Panc1 (cell line): ENCODE measurements around the gene COMTD1. TPM values are rescaled to one million over a fixed set of nuclear protein-coding genes. Genes with fewer than 3 reads are reported as not detected.
"Not testable (repeated sequence)": the region's sequence is repeated elsewhere in the genome, so short reads cannot be mapped to it uniquely, and the experiment has no call there.

Experiments used
- ATAC-seq: fragments of 200-7000 bp; cut with Tn5 transposase; 2 replicates; pipeline ENCODE4 v1.9.1; 2020; ENCODE audit warnings: mild to moderate bottlenecking, moderate library complexity
- BruUV-seq: library from RNA; stranded (reverse); fragments of 400-500 nt; replicated peaks from 2 replicates; lab custom pipeline; 2021; lab: Mats Ljungman, UMichigan
- CTCF ChIA-PET: fragments of 300-600 bp; sonication (Branson Sonifier 250); formaldehyde crosslinking; loops from one replicate; lab custom pipeline; 2022; ENCODE audit warnings: antibody characterized with exemption; lab: Charles Lee
- POLR2A ChIA-PET: fragments of 300-600 bp; sonication (Branson Sonifier 250); formaldehyde crosslinking; loops from one replicate; lab custom pipeline; 2022; ENCODE audit warnings: antibody characterized with exemption; lab: Charles Lee
- DNase-seq: peaks from one replicate; pipeline ENCODE4 v3.0.0-alpha.2; 2010; ENCODE audit warnings: low read depth, low spot score
- H3K27ac ChIP-seq: 2 replicates; pipeline ENCODE4 v1.5.1; 2011; ENCODE audit warnings: mild to moderate bottlenecking, low read length, inconsistent platforms
- H3K27me3 ChIP-seq: fragments of 200-500 bp; sonication (Bioruptor generic); 2 replicates; pipeline ENCODE4 v1.6.0; 2014; ENCODE audit warnings: low read length, inconsistent platforms; ENCODE audit not compliant: control insufficient read depth, insufficient read depth
- H3K36me3 ChIP-seq: fragments of 200-500 bp; sonication (Bioruptor generic); 2 replicates; pipeline ENCODE4 v1.5.1; 2014; ENCODE audit warnings: inconsistent platforms, mild to moderate bottlenecking, low read length, moderate library complexity; ENCODE audit not compliant: control insufficient read depth, insufficient read depth
- H3K4me1 ChIP-seq: 2 replicates; pipeline ENCODE4 v1.5.1; 2011; ENCODE audit warnings: inconsistent platforms, mild to moderate bottlenecking, low read length, moderate library complexity; ENCODE audit not compliant: control insufficient read depth, insufficient read depth
- H3K4me3 ChIP-seq, 2 experiments: 2 replicates each; pipeline ENCODE4 v1.5.1; 2011 to 2012; ENCODE audit warnings: low read depth in 2 of 2, low read length in 2 of 2, mild to moderate bottlenecking in 2 of 2, inconsistent platforms in 1 of 2, moderate library complexity in 1 of 2
- H3K9me3 ChIP-seq: fragments of 200-500 bp; sonication (Bioruptor generic); 2 replicates; pipeline ENCODE4 v1.5.1; 2014; ENCODE audit warnings: low read depth, mild to moderate bottlenecking, inconsistent platforms, low read length, moderate library complexity; ENCODE audit not compliant: control insufficient read depth, insufficient read depth
- CTCF ChIP-seq: fragments of 450-650 bp; IDR thresholded peaks from 2 replicates; pipeline ENCODE4 v1.5.1; 2017; ENCODE audit warnings: mild to moderate bottlenecking
- POLR2AphosphoS5 ChIP-seq: IDR thresholded peaks from 2 replicates; pipeline ENCODE4 v1.6.1; 2012; ENCODE audit warnings: mild to moderate bottlenecking, low read depth, low read length, moderate library complexity
- REST ChIP-seq, 2 experiments: IDR thresholded peaks; 2 replicates each; pipeline ENCODE4 v1.6.1; 2011 to 2012; ENCODE audit warnings: low read depth in 2 of 2, control low read depth in 1 of 2, low read length in 1 of 2, mild to moderate bottlenecking in 1 of 2, moderate library complexity in 1 of 2; ENCODE audit not compliant: insufficient read depth in 1 of 2
- SIN3A ChIP-seq: IDR thresholded peaks from 2 replicates; pipeline ENCODE4 v1.6.1; 2012; ENCODE audit warnings: low read depth, mild to moderate bottlenecking, low read length, moderate library complexity, borderline replicate concordance; ENCODE audit not compliant: insufficient read depth
- TCF7L2 ChIP-seq: IDR thresholded peaks from 2 replicates; pipeline ENCODE4 v1.6.1; 2011; ENCODE audit warnings: mild to moderate bottlenecking, low read depth, low read length, inconsistent platforms
- in situ Hi-C: cut with HindIII; loops from 2 replicates; pipeline ENCODE4 v1.10.0; 2016; ENCODE audit warnings: low sequenced_read_pairs, low pct_unique_long_range_greater_than_20kb
- intact Hi-C: fragments of 100-400 bp; cut with micrococcal nuclease; formaldehyde crosslinking; loops from one replicate; pipeline ENCODE4 v1.10.0; 2022; ENCODE audit not compliant: unreplicated experiment
- total RNA-seq: library from RNA; stranded (reverse); gene quantifications from one replicate; pipeline ENCODE4 v1.2.1, GENCODE V29; 2021; ENCODE audit not compliant: unreplicated experiment

COMTD1 gene
- total RNA-seq, 1 experiment from 2014 or later = 32.8 TPM

DNA sequence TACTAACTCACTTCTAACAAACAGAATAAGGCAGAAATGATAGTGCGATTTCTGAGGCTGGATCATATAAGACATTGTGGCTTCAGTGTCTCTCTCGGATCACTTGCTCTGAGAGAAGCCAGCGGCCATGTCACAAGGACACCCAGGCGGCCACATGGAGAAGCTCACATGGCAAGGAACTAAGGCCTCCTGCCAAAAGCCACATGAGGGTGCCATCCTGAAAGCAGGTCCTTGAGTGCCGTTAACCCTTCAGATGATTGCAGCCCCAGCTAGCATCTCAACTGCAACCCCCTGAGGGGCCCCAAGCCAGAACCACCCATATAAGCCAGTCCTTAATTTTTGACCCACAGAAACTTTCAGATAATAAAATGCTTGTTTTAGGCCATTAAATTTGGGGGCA lies 32.0 kb downstream of the COMTD1 start:
- H3K27me3 ChIP-seq = no peaks in the 10 kb centered on the region
- no peak for ATAC-seq

DNA sequence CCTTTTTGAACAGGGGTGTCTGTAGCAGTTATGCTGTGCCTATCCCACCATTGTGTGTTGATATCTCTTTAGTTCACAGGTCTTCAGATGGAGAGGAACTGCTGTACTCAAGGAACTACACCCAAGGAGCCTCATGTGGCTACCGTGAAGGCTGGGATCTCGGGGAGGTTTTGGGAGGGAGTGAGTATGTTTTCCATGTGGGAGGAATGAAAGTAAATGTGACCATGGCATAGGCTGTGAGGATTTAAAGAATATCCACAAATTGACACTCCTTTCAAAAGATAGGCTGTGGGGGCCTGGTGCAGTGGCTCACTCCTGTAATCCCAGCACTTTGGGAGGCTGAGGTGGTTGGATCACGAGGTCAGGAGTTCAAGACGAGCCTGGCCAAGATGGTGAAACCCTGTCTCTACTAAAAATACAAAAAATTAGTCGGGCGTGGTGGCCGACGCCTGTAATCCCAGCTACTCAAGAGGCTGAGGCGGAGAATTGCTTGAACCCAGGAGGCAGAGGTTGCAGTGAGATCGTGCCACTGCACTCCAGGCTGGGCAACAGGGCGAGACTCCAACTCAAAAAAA lies 32.6 kb downstream of the COMTD1 start:
- H3K27ac ChIP-seq, H3K27me3 ChIP-seq, CTCF ChIA-PET, DNase-seq, H3K36me3 ChIP-seq, H3K9me3 ChIP-seq, intact Hi-C loops, in situ Hi-C loops, ATAC-seq, H3K4me1 ChIP-seq, H3K4me3 ChIP-seq, BruUV-seq: not testable (repeated sequence)
- POLR2A ChIA-PET = interaction anchor here (0.6 kb wide), 1 partner anchor 15 kb away, joined by 4 read pairs; no protein-coding TSS in a partner anchor

More for the DNA sequence above, 32.0 kb downstream of the COMTD1 start:
- ChIA-PET CTCF (no interaction called here), POLR2A (interaction anchor here (0.6 kb wide), 1 partner anchor 15 kb away, joined by 4 read pairs; no protein-coding TSS in a partner anchor)
- intact Hi-C loops = no loop called here
- H3K9me3 ChIP-seq = no peaks in the 10 kb centered on the region
- no peak overlapping the region for H3K4me3 ChIP-seq
- H3K4me1 ChIP-seq = no peaks in the 10 kb centered on the region
- no peak for DNase-seq
- no peaks in the 10 kb centered on the region for H3K36me3 ChIP-seq
- BruUV-seq = no TSS peak
- TF ChIP-seq TCF7L2 (no peak), CTCF (no peak), REST (IDR thresholded peaks at IDR 0.05; ENCODE audit: insufficient read depth in 1 of 2, low read depth in 2 of 2, low read length in 1 of 2) (no peak), POLR2AphosphoS5 (no peak), SIN3A (no peak)
- H3K27ac ChIP-seq = no peak overlapping the region
- in situ Hi-C loops = no loop called here

DNA sequence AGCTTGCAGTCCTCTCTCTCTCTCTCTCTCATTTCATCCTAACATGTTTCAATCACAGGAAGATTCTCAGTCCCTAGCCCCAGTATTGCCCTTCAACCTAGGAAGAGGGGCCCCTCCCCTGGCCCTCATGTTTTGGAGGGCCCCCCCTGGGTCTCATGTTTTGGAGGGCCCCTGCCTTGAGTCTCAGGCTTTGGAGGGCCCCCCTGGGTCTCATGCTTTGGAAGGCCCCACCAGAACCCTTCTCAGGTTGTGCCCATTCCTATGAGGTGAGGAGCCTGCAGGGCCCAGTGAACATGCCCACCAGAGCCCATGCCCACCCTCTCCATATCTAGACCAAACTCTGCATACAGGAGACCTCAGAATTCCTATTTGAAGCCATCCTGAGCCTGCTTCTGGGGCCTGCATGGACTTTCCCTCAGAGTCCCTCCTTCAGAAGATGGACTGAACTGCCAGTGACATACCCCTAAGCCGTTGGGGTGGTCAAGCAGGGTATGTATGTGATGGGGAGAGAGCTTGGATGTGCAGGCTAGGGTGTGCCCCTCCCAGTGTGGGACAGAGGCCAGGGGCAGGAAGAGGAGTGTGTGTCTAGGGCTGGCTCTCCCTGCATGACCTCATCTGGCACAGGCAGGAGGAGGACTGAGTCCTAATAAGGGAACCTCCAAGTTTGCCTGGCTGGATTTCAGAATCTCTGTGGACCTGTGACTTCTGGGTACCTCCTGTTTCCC lies 33.3 kb downstream of the COMTD1 start:
- BruUV-seq = no TSS peak
- intact Hi-C loops (no loop called here), in situ Hi-C loops (no loop called here)
- ChIA-PET CTCF (no interaction called here), POLR2A (no interaction called here)
- TF ChIP-seq POLR2AphosphoS5 (no peak), TCF7L2 (no peak), CTCF (no peak), REST (IDR thresholded peaks at IDR 0.05; ENCODE audit: insufficient read depth in 1 of 2, low read depth in 2 of 2, low read length in 1 of 2) (no peak), SIN3A (no peak)
- H3K4me3 ChIP-seq = no peak overlapping the region
- no peak for DNase-seq
- H3K27me3 ChIP-seq = no peaks in the 10 kb centered on the region
- H3K9me3 ChIP-seq = no peaks in the 10 kb centered on the region
- no peak overlapping the region for H3K27ac ChIP-seq
- no peak for ATAC-seq
- H3K4me1 ChIP-seq = no peaks in the 10 kb centered on the region
- no peaks in the 10 kb centered on the region for H3K36me3 ChIP-seq
